Measurements from ENCODE around the gene TPP2. TPM values are rescaled to one million over a fixed set of nuclear protein-coding genes. Genes with fewer than 3 reads are reported as not detected.

Gene TPP2
- total and polyA plus RNA-seq, 2 experiments from 2014 or later = 15.0 to 47.3 TPM

- Histone ChIP-seq H3K79me2 (no peaks in the 10 kb centered on the region), H3K4me3 (no peak overlapping the region), H3K4me1 (ENCODE audit: insufficient read depth) (peaks cover 7% of the 10 kb centered on the region), H3K4me2 (no peak overlapping the region), H3K9me2 (replicated peaks; ENCODE audit: insufficient read depth) (no peaks in the 10 kb centered on the region), H3K36me3 (replicated peaks; ENCODE audit: insufficient read depth, low read depth) (no peaks in the 10 kb centered on the region), H3K27me3 (no peaks in the 10 kb centered on the region), H2AFZ (no peak overlapping the region), H4K20me1 (ENCODE audit: insufficient read depth, poor library complexity, severe bottlenecking) (no peaks in the 10 kb centered on the region), H3K27ac (no peak overlapping the region), H3K9me3 (ENCODE audit: low read depth) (no peaks in the 10 kb centered on the region)
- DNase-seq (ENCODE audit: low spot score) = no peak
- 94% methylated on average over 2 of the region's 2 CpGs for WGBS (ENCODE audit: low lambda C conversion rate, missing lambda C conversion rate)
- no peak for TF ChIP-seq CTCF (IDR thresholded peaks at IDR 0.05; ENCODE audit: poor library complexity)
- no peak for TF ChIP-seq EZH2phosphoT487 (IDR thresholded peaks at IDR 0.05; ENCODE audit: low read depth, severe bottlenecking, unreplicated experiment)
- no peak for TF ChIP-seq EZH2 (IDR thresholded peaks at IDR 0.05; ENCODE audit: borderline replicate concordance)
Measured at GRCh38 chr13:102698649-102698980, 101.8 kb downstream of the TPP2 start.

- 93% methylated on average over 3 of the region's 3 CpGs for WGBS (ENCODE audit: low lambda C conversion rate, missing lambda C conversion rate)
- H3K27me3 ChIP-seq = no peaks in the 10 kb centered on the region
- TF ChIP-seq EZH2 (IDR thresholded peaks at IDR 0.05; ENCODE audit: borderline replicate concordance) (no peak), CTCF (IDR thresholded peaks at IDR 0.05; ENCODE audit: poor library complexity) (no peak)
Measured at GRCh38 chr13:102699504-102699903, 102.7 kb downstream of the TPP2 start.

GRCh38 chr13:102700088-102701031, 103.6 kb downstream of the TPP2 start:
- Histone ChIP-seq H3K79me2 (no peaks in the 10 kb centered on the region), H3K27me3 (no peaks in the 10 kb centered on the region), H3K4me1 (ENCODE audit: insufficient read depth) (peaks cover 7% of the 10 kb centered on the region), H3K9me3 (ENCODE audit: low read depth) (no peaks in the 10 kb centered on the region), H3K36me3 (replicated peaks; ENCODE audit: insufficient read depth, low read depth) (no peaks in the 10 kb centered on the region), H3K9me2 (replicated peaks; ENCODE audit: insufficient read depth) (no peaks in the 10 kb centered on the region), H3K4me3 (no peak overlapping the region), H4K20me1 (ENCODE audit: insufficient read depth, poor library complexity, severe bottlenecking) (no peaks in the 10 kb centered on the region), H2AFZ (no peak overlapping the region), H3K27ac (no peak overlapping the region), H3K4me2 (no peak overlapping the region)
- TF ChIP-seq EZH2phosphoT487 (IDR thresholded peaks at IDR 0.05; ENCODE audit: low read depth, severe bottlenecking, unreplicated experiment) = no peak
- no peak for TF ChIP-seq EZH2 (IDR thresholded peaks at IDR 0.05; ENCODE audit: borderline replicate concordance)
- no peak for TF ChIP-seq CTCF (IDR thresholded peaks at IDR 0.05; ENCODE audit: poor library complexity)
- 66% methylated on average over 14 of the region's 14 CpGs for WGBS (ENCODE audit: low lambda C conversion rate, missing lambda C conversion rate)
- DNase-seq (ENCODE audit: low spot score) = no peak

More at GRCh38 chr13:102699504-102699903, 102.7 kb downstream of the TPP2 start:
- Histone ChIP-seq H3K9me2 (replicated peaks; ENCODE audit: insufficient read depth) (no peaks in the 10 kb centered on the region), H3K4me1 (ENCODE audit: insufficient read depth) (peaks cover 7% of the 10 kb centered on the region), H3K27ac (no peak overlapping the region), H3K9me3 (ENCODE audit: low read depth) (no peaks in the 10 kb centered on the region), H3K36me3 (replicated peaks; ENCODE audit: insufficient read depth, low read depth) (no peaks in the 10 kb centered on the region), H4K20me1 (ENCODE audit: insufficient read depth, poor library complexity, severe bottlenecking) (no peaks in the 10 kb centered on the region), H2AFZ (no peak overlapping the region), H3K4me2 (no peak overlapping the region), H3K79me2 (no peaks in the 10 kb centered on the region), H3K4me3 (no peak overlapping the region)
- no peak for DNase-seq (ENCODE audit: low spot score)
